CD4-positive, alpha-beta T cell (primary cell): ENCODE measurements around the gene BMPR2. TPM values are rescaled to one million over a fixed set of nuclear protein-coding genes. Genes with fewer than 3 reads are reported as not detected.
"Not testable (repeated sequence)": the region's sequence is repeated elsewhere in the genome, so short reads cannot be mapped to it uniquely, and the experiment has no call there.

Experiments used
- ATAC-seq: fragments of 200-7000 bp; cut with Tn5 transposase; one replicate; pipeline ENCODE4 v1.10.0; 2022; ENCODE audit warnings: mild to moderate bottlenecking; ENCODE audit not compliant: poor library complexity
- CTCF ChIA-PET: fragments of 350-600 bp; sonication (Branson Sonifier 250); formaldehyde crosslinking; loops from one replicate; lab custom pipeline; 2021; ENCODE audit warnings: antibody characterized with exemption, inconsistent platforms; lab: Charles Lee
- POLR2A ChIA-PET: fragments of 350-600 bp; sonication (Branson Sonifier 250); formaldehyde crosslinking; loops from one replicate; lab custom pipeline; 2021; ENCODE audit warnings: antibody characterized with exemption, inconsistent platforms; lab: Charles Lee
- DNase-seq, 14 experiments: peaks; one replicate each; pipeline ENCODE4 v3.0.0-alpha.2; 2013 to 2020; ENCODE audit warnings: mixed read lengths in 2 of 14
- H3K27ac ChIP-seq, 2 donors: one replicate each; pipeline versions ENCODE4 v1.5.1 to v1.7.0; 2013; ENCODE audit warnings: low read length in 2 of 2, low read depth in 1 of 2, mild to moderate bottlenecking in 1 of 2
- H3K27me3 ChIP-seq, 2 experiments: 1 replicate in 1 of 2; 2 replicates in 1 of 2; pipeline versions ENCODE4 v1.6.1 to v1.7.0; 2013; ENCODE audit warnings: low read length in 2 of 2, control low read depth in 1 of 2, mild to moderate bottlenecking in 1 of 2, moderate library complexity in 1 of 2; ENCODE audit not compliant: insufficient read depth in 2 of 2, control insufficient read depth in 1 of 2
- H3K36me3 ChIP-seq: one replicate; pipeline ENCODE4 v1.6.1; 2013; ENCODE audit warnings: low read length, control low read depth; ENCODE audit not compliant: insufficient read depth
- H3K4me1 ChIP-seq: one replicate; pipeline ENCODE4 v1.6.1; 2013; ENCODE audit warnings: low read length, control low read depth; ENCODE audit not compliant: insufficient read depth
- H3K4me3 ChIP-seq: one replicate; pipeline ENCODE4 v1.5.1; 2013; ENCODE audit warnings: mild to moderate bottlenecking, low read length, moderate library complexity
- H3K9me3 ChIP-seq, 2 experiments: 1 replicate in 1 of 2; 2 replicates in 1 of 2; pipeline versions ENCODE4 v1.6.1 to v1.7.0; 2013; ENCODE audit warnings: low read length in 2 of 2, mild to moderate bottlenecking in 2 of 2, control low read depth in 1 of 2, moderate library complexity in 1 of 2; ENCODE audit not compliant: control insufficient read depth in 1 of 2, insufficient read depth in 1 of 2
- H3K27ac Mint-ChIP-seq: one replicate; pipeline ENCODE4 v1.8.0; 2020; ENCODE audit warnings: mixed read lengths
- H3K27me3 Mint-ChIP-seq: one replicate; pipeline ENCODE4 v1.8.0; 2021; ENCODE audit warnings: mixed read lengths
- H3K36me3 Mint-ChIP-seq: one replicate; pipeline ENCODE4 v1.8.0; 2021; ENCODE audit warnings: low read depth, mixed read lengths
- H3K4me1 Mint-ChIP-seq: one replicate; pipeline ENCODE4 v1.8.0; 2021; ENCODE audit warnings: low read depth, mixed read lengths
- H3K4me3 Mint-ChIP-seq: one replicate; pipeline ENCODE4 v1.8.0; 2020; ENCODE audit warnings: mild to moderate bottlenecking, mixed read lengths
- H3K9me3 Mint-ChIP-seq: one replicate; pipeline ENCODE4 v1.8.0; 2020; ENCODE audit warnings: mixed read lengths
- CTCF ChIP-seq: fragments of 200-600 bp; IDR thresholded peaks from one replicate; pipeline ENCODE4 v1.8.0; 2022; ENCODE audit warnings: antibody characterized with exemption, mild to moderate bottlenecking
- intact Hi-C, 2 experiments: fragments of 100-400 bp; cut with DNase I in 1 of 2; cut with micrococcal nuclease in 1 of 2; formaldehyde crosslinking; loops; one replicate each; pipeline versions ENCODE4 v1.15.1 to v1.9.0; 2023 to 2025; cut with DNase I, micrococcal nuclease
- total RNA-seq, 174 experiments: library from RNA in 2 of 174; stranded (reverse) in 2 of 174; gene quantifications; one replicate each; pipeline ENCODE4 v1.2.3 and lab custom pipeline; 2021 to 2026

BMPR2 gene
- total RNA-seq, 2 experiments from 2014 or later, result 12.7 to 12.8 TPM

DNA sequence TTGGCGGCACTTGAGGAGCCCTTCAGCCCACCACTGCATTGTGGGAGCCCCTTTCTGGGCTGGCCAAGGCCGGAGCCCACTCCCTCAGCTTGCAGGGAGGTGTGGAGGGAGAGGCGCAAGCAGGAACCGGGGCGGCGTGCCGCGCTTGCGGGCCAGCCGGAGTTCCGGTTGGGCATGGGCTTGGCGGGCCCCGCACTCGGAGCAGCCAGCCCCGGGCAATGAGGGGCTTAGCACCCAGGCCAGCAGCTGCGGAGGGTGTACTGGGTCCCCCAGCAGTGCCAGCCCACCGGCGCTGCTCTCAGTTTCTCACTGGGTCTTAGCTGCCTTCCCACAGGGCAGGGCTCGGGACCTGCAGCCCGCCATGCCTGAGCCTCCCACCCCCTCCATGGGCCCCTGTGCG, 127.1 kb downstream of the BMPR2 start:
- H3K4me3 ChIP-seq, H3K27ac ChIP-seq, H3K9me3 ChIP-seq, H3K4me1 Mint-ChIP-seq, DNase-seq, H3K27me3 ChIP-seq, H3K4me3 Mint-ChIP-seq, ATAC-seq, H3K27me3 Mint-ChIP-seq, H3K27ac Mint-ChIP-seq, H3K9me3 Mint-ChIP-seq, H3K4me1 ChIP-seq, CTCF ChIA-PET, H3K36me3 ChIP-seq, intact Hi-C loops: not testable (repeated sequence)
- H3K36me3 Mint-ChIP-seq, result peaks cover 13% of the 10 kb centered on the region
- POLR2A ChIA-PET, result interaction anchor here (0.7 kb wide), 1 partner anchor 27 kb away, joined by 3 read pairs; no protein-coding TSS in a partner anchor

DNA sequence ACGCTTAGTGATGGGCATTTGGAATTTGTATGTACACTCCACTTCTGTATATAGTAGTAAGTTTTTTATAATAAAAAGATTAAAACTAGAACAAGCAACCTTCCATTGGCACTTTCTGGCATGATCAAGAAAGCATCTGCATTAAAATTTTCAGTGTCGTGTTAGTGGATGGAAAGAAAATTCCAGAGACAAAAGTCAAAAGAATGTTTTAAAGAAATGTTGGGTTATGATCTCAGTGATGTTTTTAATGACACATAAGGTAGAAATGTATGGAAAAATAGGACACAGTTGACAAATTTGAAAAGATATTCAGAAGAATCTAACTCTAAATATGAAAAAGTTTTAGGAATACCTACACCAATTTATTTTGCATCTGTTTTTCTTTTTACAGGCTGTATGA, 132.6 kb downstream of the BMPR2 start:
- Histone ChIP-seq H3K9me3 (no peaks in the 10 kb centered on the region), H3K27me3 (no peaks in the 10 kb centered on the region), H3K27ac (no peak overlapping the region), H3K4me1 (no peaks in the 10 kb centered on the region), H3K36me3 (no peaks in the 10 kb centered on the region), H3K4me3 (no peak overlapping the region)
- ATAC-seq (no peak), DNase-seq (no peak)
- no peak for TF ChIP-seq CTCF
- Mint-ChIP-seq H3K27me3 (no peaks in the 10 kb centered on the region), H3K4me1 (no peaks in the 10 kb centered on the region), H3K4me3 (no peak overlapping the region), H3K27ac (no peak overlapping the region), H3K9me3 (no peaks in the 10 kb centered on the region), H3K36me3 (peaks cover 9% of the 10 kb centered on the region)
- ChIA-PET POLR2A (no interaction called here), CTCF (no interaction called here)
- intact Hi-C loops, result no loop called here

DNA sequence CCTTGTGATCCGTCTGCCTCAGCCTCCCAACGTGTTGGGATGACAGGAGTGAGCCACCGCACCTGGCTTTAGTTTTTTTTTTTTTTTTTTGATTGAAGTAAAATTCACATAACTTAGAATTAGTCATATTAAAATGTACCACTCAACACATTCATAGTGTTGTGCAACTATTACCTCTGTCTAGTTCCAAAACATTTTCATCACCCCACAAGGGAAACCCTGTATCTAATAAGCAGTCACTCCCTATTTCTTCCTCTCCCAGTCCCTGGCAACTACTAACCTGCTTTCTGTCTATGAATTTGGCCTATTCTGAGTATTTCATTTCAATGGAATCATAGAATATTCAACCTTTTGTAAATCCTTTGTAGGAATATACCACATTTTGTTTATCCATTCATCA, 134.8 kb downstream of the BMPR2 start:
- H3K36me3 ChIP-seq, result peaks cover 4% of the 10 kb centered on the region
- no peaks in the 10 kb centered on the region for H3K4me1 ChIP-seq
- H3K27me3 ChIP-seq, result no peaks in the 10 kb centered on the region
- ChIA-PET POLR2A (interaction anchor here (0.6 kb wide), 1 partner anchor 285 kb away, joined by 3 read pairs; no protein-coding TSS in a partner anchor), CTCF (no interaction called here)
- H3K27ac Mint-ChIP-seq, result no peak overlapping the region
- intact Hi-C loops, result no loop called here
- H3K4me3 Mint-ChIP-seq, result no peak overlapping the region
- DNase-seq, result no peak
- H3K4me3 ChIP-seq, result no peak overlapping the region
- no peaks in the 10 kb centered on the region for H3K9me3 Mint-ChIP-seq
- peaks cover 5% of the 10 kb centered on the region for H3K36me3 Mint-ChIP-seq
- H3K4me1 Mint-ChIP-seq, result no peaks in the 10 kb centered on the region
- TF ChIP-seq CTCF, result no peak
- H3K27me3 Mint-ChIP-seq, result no peaks in the 10 kb centered on the region
- H3K27ac ChIP-seq, result no peak overlapping the region
- H3K9me3 ChIP-seq, result no peaks in the 10 kb centered on the region
- ATAC-seq, result no peak

GRCh38 chr2:202512176-202512575, 136.0 kb downstream of the BMPR2 start:
- Mint-ChIP-seq H3K4me1 (no peaks in the 10 kb centered on the region), H3K9me3 (no peaks in the 10 kb centered on the region), H3K27me3 (no peaks in the 10 kb centered on the region), H3K4me3 (no peak overlapping the region), H3K36me3 (peaks cover 5% of the 10 kb centered on the region), H3K27ac (no peak overlapping the region)
- Histone ChIP-seq H3K27ac (no peak overlapping the region), H3K4me1 (no peaks in the 10 kb centered on the region), H3K36me3 (peaks cover 4% of the 10 kb centered on the region), H3K27me3 (no peaks in the 10 kb centered on the region), H3K4me3 (no peak overlapping the region), H3K9me3 (no peaks in the 10 kb centered on the region)
- DNase-seq (no peak), ATAC-seq (no peak)
- intact Hi-C loops, result no loop called here
- ChIA-PET CTCF (no interaction called here), POLR2A (no interaction called here)
- TF ChIP-seq CTCF, result no peak
